Upper lobe of right lung (tissue), 1 donor: ENCODE results near the gene LRRC1. TPM values are rescaled to one million over a fixed set of nuclear protein-coding genes. Genes with fewer than 3 reads are reported as not detected.
"Not testable (repeated sequence)": the region's sequence is repeated elsewhere in the genome, so short reads cannot be mapped to it uniquely, and the experiment has no call there.

Experiments used
- ATAC-seq: fragments of 200-7000 bp; cut with Tn5 transposase; one replicate; pipeline ENCODE4 v1.9.1; 2020; ENCODE audit warnings: mild to moderate bottlenecking, moderate library complexity
- DNase-seq: peaks from one replicate; pipeline ENCODE4 v3.0.0-alpha.2; 2020
- H3K27ac ChIP-seq: fragments of 200-600 bp; one replicate; pipeline ENCODE4 v1.8.0; 2022
- H3K27me3 ChIP-seq: fragments of 200-600 bp; one replicate; pipeline ENCODE4 v1.8.0; 2022; ENCODE audit warnings: mild to moderate bottlenecking
- H3K36me3 ChIP-seq: fragments of 200-600 bp; one replicate; pipeline ENCODE4 v1.8.0; 2022
- H3K4me1 ChIP-seq: fragments of 200-600 bp; one replicate; pipeline ENCODE4 v1.8.0; 2022
- H3K4me3 ChIP-seq: fragments of 200-600 bp; one replicate; pipeline ENCODE4 v1.8.0; 2022; ENCODE audit warnings: mild to moderate bottlenecking
- H3K9me3 ChIP-seq: fragments of 200-600 bp; one replicate; pipeline ENCODE4 v1.8.0; 2022
- CTCF ChIP-seq: fragments of 200-600 bp; IDR thresholded peaks from one replicate; pipeline ENCODE4 v1.8.0; 2022; ENCODE audit warnings: antibody characterized with exemption
- intact Hi-C: fragments of 100-400 bp; cut with DNase I; formaldehyde crosslinking; loops from one replicate; pipeline ENCODE4 v1.11.0; 2022
- total RNA-seq: library from RNA; stranded (reverse); fragmentation: NEBNext Ultra II Directional; extraction: Animal tissue kit (Norgen Biotek cat#: 25700); gene quantifications from one replicate; pipeline ENCODE4 v1.2.1, GENCODE V29; 2021
- donor health status: DM: no; HTN: yes; CAD: no; lungs with severe emphysema.

Gene LRRC1
- total RNA-seq, 1 donor from 2014 or later: 22.3 TPM

- no peak for TF ChIP-seq CTCF
These were observed 8.5 kb downstream of the LRRC1 start for GRCh38 chr6:53803081-53803860.

GRCh38 chr6:53805016-53805415, 10.2 kb downstream of the LRRC1 start:
- Histone ChIP-seq H3K9me3 (no peaks in the 10 kb centered on the region), H3K4me1 (no peaks in the 10 kb centered on the region), H3K36me3 (no peaks in the 10 kb centered on the region), H3K4me3 (no peak overlapping the region), H3K27me3 (no peaks in the 10 kb centered on the region), H3K27ac (no peak overlapping the region)
- ATAC-seq (peak; percentile 20), DNase-seq (no peak)
- intact Hi-C loops: no loop called here
- TF ChIP-seq CTCF: no peak

More at GRCh38 chr6:53803081-53803860, 8.5 kb downstream of the LRRC1 start:
- Histone ChIP-seq H3K27ac (no peak overlapping the region), H3K36me3 (no peaks in the 10 kb centered on the region), H3K9me3 (no peaks in the 10 kb centered on the region), H3K4me3 (no peak overlapping the region), H3K27me3 (no peaks in the 10 kb centered on the region), H3K4me1 (no peaks in the 10 kb centered on the region)
- peak; percentile 78 for ATAC-seq
- no peak for DNase-seq
- intact Hi-C loops: no loop called here

GRCh38 chr6:53805725-53806124, 10.9 kb downstream of the LRRC1 start:
- Histone ChIP-seq H3K36me3 (no peaks in the 10 kb centered on the region), H3K27ac (no peak overlapping the region), H3K9me3 (no peaks in the 10 kb centered on the region), H3K4me1 (no peaks in the 10 kb centered on the region), H3K4me3 (no peak overlapping the region), H3K27me3 (no peaks in the 10 kb centered on the region)
- TF ChIP-seq CTCF: no peak
- no peak for DNase-seq
- ATAC-seq: no peak
- intact Hi-C loops: no loop called here

- ATAC-seq, intact Hi-C loops, H3K36me3 ChIP-seq, H3K27ac ChIP-seq, H3K4me3 ChIP-seq, DNase-seq, H3K9me3 ChIP-seq, H3K27me3 ChIP-seq, H3K4me1 ChIP-seq: not testable (repeated sequence)
These were observed 12.8 kb downstream of the LRRC1 start for GRCh38 chr6:53807606-53808005.

- TF ChIP-seq CTCF: no peak
- no peaks in the 10 kb centered on the region for H3K36me3 ChIP-seq
- DNase-seq: no peak
- H3K27me3 ChIP-seq: no peaks in the 10 kb centered on the region
- no peak for ATAC-seq
- intact Hi-C loops: no loop called here
- H3K9me3 ChIP-seq: no peaks in the 10 kb centered on the region
- no peaks in the 10 kb centered on the region for H3K4me1 ChIP-seq
- no peak overlapping the region for H3K27ac ChIP-seq
- no peak overlapping the region for H3K4me3 ChIP-seq
These were observed 13.6 kb downstream of the LRRC1 start for GRCh38 chr6:53808302-53808881.

GRCh38 chr6:53809691-53810090, 14.9 kb downstream of the LRRC1 start:
- DNase-seq: no peak
- Histone ChIP-seq H3K27ac (no peak overlapping the region), H3K4me1 (no peaks in the 10 kb centered on the region), H3K36me3 (no peaks in the 10 kb centered on the region), H3K27me3 (no peaks in the 10 kb centered on the region), H3K4me3 (no peak overlapping the region), H3K9me3 (no peaks in the 10 kb centered on the region)
- no peak for ATAC-seq
- intact Hi-C loops: no loop called here
- no peak for TF ChIP-seq CTCF
